GM12878 (cell line): ENCODE results near the gene CHMP4A. TPM values are rescaled to one million over a fixed set of nuclear protein-coding genes. Genes with fewer than 3 reads are reported as not detected.

Experiments
- ASH2L ChIP-seq: fragments of 300-600, 200-600 bp; sonication (generic); IDR thresholded peaks from 2 replicates; pipeline ENCODE4 v1.6.1; 2017; ENCODE audit warnings: low read depth, mild to moderate bottlenecking, borderline replicate concordance
- ATF7 ChIP-seq: fragments of 450-650 bp; IDR thresholded peaks from 2 replicates; pipeline ENCODE4 v1.6.1; 2016; ENCODE audit warnings: low read depth, mild to moderate bottlenecking
- BCL11A ChIP-seq: IDR thresholded peaks from 2 replicates; pipeline ENCODE4 v1.6.1; 2011; ENCODE audit warnings: low read depth, low read length
- DPF2 ChIP-seq: fragments of 450-650 bp; IDR thresholded peaks from 2 replicates; pipeline ENCODE4 v1.6.1; 2017; ENCODE audit warnings: mild to moderate bottlenecking
- EED ChIP-seq: sonication (generic); IDR thresholded peaks from 2 replicates; pipeline ENCODE4 v1.6.1; 2016; ENCODE audit warnings: antibody characterized with exemption, low read depth
- IKZF1 ChIP-seq: fragments of 450-650 bp; conservative IDR thresholded peaks from 2 replicates; pipeline ENCODE4 v1.6.1; 2017; ENCODE audit warnings: antibody characterized with exemption, mild to moderate bottlenecking
- IKZF2 ChIP-seq, 2 experiments: fragments of 450-650 bp; IDR thresholded peaks; 2 replicates each; pipeline ENCODE4 v1.6.1; 2017; ENCODE audit warnings: mild to moderate bottlenecking in 2 of 2, moderate library complexity in 2 of 2
- IRF4 ChIP-seq: IDR thresholded peaks from 2 replicates; pipeline ENCODE4 v1.6.1; 2011; ENCODE audit warnings: low read depth, low read length
- KDM1A ChIP-seq: fragments of 200-600 bp; sonication (generic); IDR thresholded peaks from 2 replicates; pipeline ENCODE4 v1.6.1; 2016; ENCODE audit warnings: borderline replicate concordance
- MTA2 ChIP-seq: fragments of 450-650 bp; IDR thresholded peaks from 2 replicates; pipeline ENCODE4 v1.6.1; 2016; ENCODE audit warnings: low read depth, mild to moderate bottlenecking, moderate library complexity
- MTA3 ChIP-seq: IDR thresholded peaks from 2 replicates; pipeline ENCODE4 v1.6.1; 2012; ENCODE audit warnings: low read length, inconsistent platforms, borderline replicate concordance
- MXI1 ChIP-seq: fragments of 150-350 bp; IDR thresholded peaks from 2 replicates; pipeline ENCODE4 v1.6.1; 2011; ENCODE audit warnings: low read depth, mild to moderate bottlenecking, inconsistent platforms, low read length, improper control_type of control experiment
- NRF1 ChIP-seq: conservative IDR thresholded peaks from 2 replicates; pipeline ENCODE4 v1.6.1; 2011; ENCODE audit warnings: mild to moderate bottlenecking, low read depth, low read length, improper control_type of control experiment
- POLR2AphosphoS5 ChIP-seq: IDR thresholded peaks from 2 replicates; pipeline ENCODE4 v1.6.1; 2011; ENCODE audit warnings: mild to moderate bottlenecking, low read length, inconsistent platforms
- POU2F2 ChIP-seq: IDR thresholded peaks from 3 replicates; pipeline ENCODE4 v1.6.1; 2011; ENCODE audit warnings: low read depth, mild to moderate bottlenecking, low read length, borderline replicate concordance
- RBBP5 ChIP-seq: fragments of 200-600 bp; sonication (generic); conservative IDR thresholded peaks from 2 replicates; pipeline ENCODE4 v1.6.1; 2016
- RELB ChIP-seq: fragments of 450-650 bp; IDR thresholded peaks from 2 replicates; pipeline ENCODE4 v1.6.1; 2017; ENCODE audit warnings: low read depth, mild to moderate bottlenecking, moderate library complexity
- RFX5 ChIP-seq: IDR thresholded peaks from 2 replicates; pipeline ENCODE4 v1.6.1; 2011; ENCODE audit warnings: low read depth, low read length, improper control_type of control experiment
- SIX5 ChIP-seq: IDR thresholded peaks from 2 replicates; pipeline ENCODE4 v1.6.1; 2011; ENCODE audit warnings: mild to moderate bottlenecking, low read depth, low read length, moderate library complexity; ENCODE audit not compliant: severe bottlenecking
- SUZ12 ChIP-seq: fragments of 200-600 bp; sonication (generic); IDR thresholded peaks from one replicate; pipeline ENCODE4 v1.6.1; 2018; ENCODE audit warnings: antibody characterized with exemption, mild to moderate bottlenecking; ENCODE audit not compliant: unreplicated experiment
- ZBTB11 ChIP-seq: fragments of 450-650 bp; formaldehyde crosslinking; IDR thresholded peaks from 2 replicates; pipeline ENCODE4 v1.5.0; 2022; ENCODE audit warnings: mild to moderate bottlenecking, missing genetic modification characterization
- ZNF217 ChIP-seq: fragments of 450-650 bp; IDR thresholded peaks from 2 replicates; pipeline ENCODE4 v1.6.1; 2017; ENCODE audit warnings: antibody characterized with exemption, mild to moderate bottlenecking
- polyA plus RNA-seq, 11 experiments: library from polyadenylated mRNA; depleted of rRNA in 4 of 11; unstranded in 6 of 11; stranded (reverse) in 5 of 11; fragments of >200 nt; fragmentation: Nextera tagmentation in 4 of 11; fragmentation: Illumina TruSeq in 1 of 11; extraction: Ambion mirVana in 4 of 11; extraction: Trizol in 1 of 11; gene quantifications; 1 replicate in 1 of 11; 2 replicates in 10 of 11; pipeline versions ENCODE4 v1.2.1 to v1.2.3, GENCODE V29; 2011 to 2016; ENCODE audit warnings: inconsistent platforms in 2 of 11, missing spikeins in 2 of 11, low read depth in 1 of 11
- total RNA-seq, 4 experiments: library from RNA; depleted of rRNA in 3 of 4; stranded (reverse); fragments of >200 nt in 3 of 4; fragmentation: Illumina TruSeq in 1 of 4; extraction: Trizol in 1 of 4; gene quantifications; 2 replicates each; pipeline versions ENCODE4 v1.2.1 to v1.2.3, GENCODE V29; 2013 to 2021
- TF ChIP-seq, protein P1 (sequence below): fragments of 450-650 bp; IDR thresholded peaks from 2 replicates; pipeline ENCODE4 v1.6.1; 2017; ENCODE audit warnings: mild to moderate bottlenecking, low read depth, inconsistent platforms; ENCODE audit not compliant: poor library complexity, severe bottlenecking
- TF ChIP-seq, protein P2 (sequence below): fragments of 450-650 bp; IDR thresholded peaks from 2 replicates; pipeline ENCODE4 v1.6.1; 2016; ENCODE audit warnings: mild to moderate bottlenecking

Gene CHMP4A
- total and polyA plus RNA-seq, 10 of the 15 experiments (the other 5 are each of a cell fraction or from before 2014, with no cell fraction given) = 35.5 to 151 (median 84.7) TPM

GRCh38 chr14:24246765-24247212 is 33.5 kb upstream of the CHMP4A start (continued):
- no peak for TF ChIP-seq ZBTB11 (CRISPR knock-in tag)
- no peak for TF ChIP-seq SIX5
- peak; percentile 63 for TF ChIP-seq DPF2
- TF ChIP-seq, protein P1, sequence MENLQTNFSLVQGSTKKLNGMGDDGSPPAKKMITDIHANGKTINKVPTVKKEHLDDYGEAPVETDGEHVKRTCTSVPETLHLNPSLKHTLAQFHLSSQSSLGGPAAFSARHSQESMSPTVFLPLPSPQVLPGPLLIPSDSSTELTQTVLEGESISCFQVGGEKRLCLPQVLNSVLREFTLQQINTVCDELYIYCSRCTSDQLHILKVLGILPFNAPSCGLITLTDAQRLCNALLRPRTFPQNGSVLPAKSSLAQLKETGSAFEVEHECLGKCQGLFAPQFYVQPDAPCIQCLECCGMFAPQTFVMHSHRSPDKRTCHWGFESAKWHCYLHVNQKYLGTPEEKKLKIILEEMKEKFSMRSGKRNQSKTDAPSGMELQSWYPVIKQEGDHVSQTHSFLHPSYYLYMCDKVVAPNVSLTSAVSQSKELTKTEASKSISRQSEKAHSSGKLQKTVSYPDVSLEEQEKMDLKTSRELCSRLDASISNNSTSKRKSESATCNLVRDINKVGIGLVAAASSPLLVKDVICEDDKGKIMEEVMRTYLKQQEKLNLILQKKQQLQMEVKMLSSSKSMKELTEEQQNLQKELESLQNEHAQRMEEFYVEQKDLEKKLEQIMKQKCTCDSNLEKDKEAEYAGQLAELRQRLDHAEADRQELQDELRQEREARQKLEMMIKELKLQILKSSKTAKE = no peak
- TF ChIP-seq, protein P2, sequence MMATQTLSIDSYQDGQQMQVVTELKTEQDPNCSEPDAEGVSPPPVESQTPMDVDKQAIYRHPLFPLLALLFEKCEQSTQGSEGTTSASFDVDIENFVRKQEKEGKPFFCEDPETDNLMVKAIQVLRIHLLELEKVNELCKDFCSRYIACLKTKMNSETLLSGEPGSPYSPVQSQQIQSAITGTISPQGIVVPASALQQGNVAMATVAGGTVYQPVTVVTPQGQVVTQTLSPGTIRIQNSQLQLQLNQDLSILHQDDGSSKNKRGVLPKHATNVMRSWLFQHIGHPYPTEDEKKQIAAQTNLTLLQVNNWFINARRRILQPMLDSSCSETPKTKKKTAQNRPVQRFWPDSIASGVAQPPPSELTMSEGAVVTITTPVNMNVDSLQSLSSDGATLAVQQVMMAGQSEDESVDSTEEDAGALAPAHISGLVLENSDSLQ = peak; percentile 41; the same call in 1 of the 2 replicates
- TF ChIP-seq RFX5 = no peak
- TF ChIP-seq RBBP5 = 0 out of 2 replicates have a peak, but pooled peaks have one; percentile 81
- no peak for TF ChIP-seq NRF1
- TF ChIP-seq EED = peak; percentile 52
- TF ChIP-seq BCL11A = 0 out of 2 replicates have a peak, but pooled peaks have one; percentile 8
- TF ChIP-seq MTA3 = no peak
- TF ChIP-seq ASH2L = peak; percentile 95; the same call in 1 of the 2 replicates
- TF ChIP-seq IRF4 = peak; percentile 59; the same call in 1 of the 2 replicates
- TF ChIP-seq IKZF1 = peak; percentile 53; the same call in 1 of the 2 replicates
- no peak for TF ChIP-seq KDM1A
- peak; percentile 34; the same call in 1 of the 2 replicates for TF ChIP-seq ATF7
- no peak for TF ChIP-seq POU2F2
- TF ChIP-seq ZNF217 = 0 out of 2 replicates have a peak, but pooled peaks have one; percentile 52
- no peak for TF ChIP-seq SUZ12
- peak; percentile 41; the same call in 1 of the 2 replicates for TF ChIP-seq RELB
- peak; percentile 72 to 77; a peak in 3 of 4 replicates for TF ChIP-seq IKZF2 (IDR thresholded peaks at IDR 0.05)
- peak; percentile 39; the same call in 1 of the 2 replicates for TF ChIP-seq MXI1
- TF ChIP-seq POLR2AphosphoS5 = peak; percentile 68
- peak; percentile 35; the same call in 1 of the 2 replicates for TF ChIP-seq MTA2
